Measurements from ENCODE around the gene THUMPD1. TPM values are rescaled to one million over a fixed set of nuclear protein-coding genes. Genes with fewer than 3 reads are reported as not detected.

THUMPD1 gene
- polyA plus RNA-seq, 1 of the 3 experiments (the other 2 are of a cell fraction): 24.8 TPM

Small RNA genes lying within 50 kb of the gene (small RNA-seq; reads per million reads assigned to genes)
- gene RNU6-944P: 0 to 2.4 (median 0) reads per million in 7 experiments

Other genes starting within 250 kb of the THUMPD1 start
- not detected in 2 replicates for gene ACSM2B, start 165.5 kb downstream of the THUMPD1 start, polyA plus RNA-seq (2012; rRNA removed)
- gene ACSM1, start 44.1 kb downstream of the THUMPD1 start, polyA plus RNA-seq (2012; rRNA removed): not detected in 2 replicates
- gene ACSM3, start 22.2 kb upstream of the THUMPD1 start, polyA plus RNA-seq (2012; rRNA removed): 0.44 and 0.80 TPM in 2 replicates
- gene ERI2, start 64.7 kb upstream of the THUMPD1 start, polyA plus RNA-seq (2012; rRNA removed): 9.1 and 13.6 TPM in 2 replicates
- gene REXO5, start 64.7 kb upstream of the THUMPD1 start, polyA plus RNA-seq (2012; rRNA removed): 3.8 and 5.2 TPM in 2 replicates
- 4.7 and 6.2 TPM in 2 replicates for gene DCUN1D3, start 158.5 kb upstream of the THUMPD1 start, polyA plus RNA-seq (2012; rRNA removed)
- gene LYRM1, start 159.0 kb upstream of the THUMPD1 start, polyA plus RNA-seq (2012; rRNA removed): 18.1 and 21.9 TPM in 2 replicates